Keratinocyte (primary cell): ENCODE results near the gene FAN1.

Source experiments
- CTCF ChIP-seq, 3 experiments: IDR thresholded peaks in 1 of 3; conservative IDR thresholded peaks in 1 of 3; optimal IDR thresholded peaks in 1 of 3; 2 replicates in 2 of 3; 3 replicates in 1 of 3; pipeline versions ENCODE3 to v1.5.1; 2011; ENCODE audit warnings: low read length in 3 of 3, mild to moderate bottlenecking in 3 of 3, moderate library complexity in 2 of 3, control low read depth in 1 of 3, inconsistent platforms in 1 of 3; ENCODE audit not compliant: insufficient read depth in 2 of 3; ENCODE audit errors: extremely low read depth in 1 of 3
- EZH2 ChIP-seq: IDR thresholded peaks from one replicate; pipeline ENCODE4 v1.6.1; 2012; ENCODE audit warnings: inconsistent platforms, mild to moderate bottlenecking, low read length, moderate library complexity

- no peak for TF ChIP-seq CTCF (optimal IDR thresholded peaks at IDR 0.05 in 1 of 3, IDR thresholded peaks at IDR 0.05 in 1 of 3, conservative IDR thresholded peaks at IDR 0.05 in 1 of 3; ENCODE audit: extremely low read depth in 1 of 3, insufficient read depth in 2 of 3, low read length in 3 of 3)
- TF ChIP-seq EZH2 = no peak
Observed at GRCh38 chr15:30923429-30923828, 19.7 kb downstream of the FAN1 start.
